H1 (cell line): ENCODE measurements around the gene MPRIP. TPM values are rescaled to one million over a fixed set of nuclear protein-coding genes. Genes with fewer than 3 reads are reported as not detected.

Experiments used
- ATF2 ChIP-seq: IDR thresholded peaks from 2 replicates; pipeline ENCODE4 v1.6.1; 2012; ENCODE audit warnings: low read length, inconsistent platforms
- CHD7 ChIP-seq: fragments of 300-600 bp; sonication (generic); IDR thresholded peaks from 2 replicates; pipeline ENCODE4 v1.7.1; 2012; ENCODE audit warnings: low read length, moderate library complexity, mild to moderate bottlenecking, inconsistent platforms; ENCODE audit not compliant: insufficient replicate concordance
- NRF1 ChIP-seq: IDR thresholded peaks from 2 replicates; pipeline ENCODE4 v1.6.1; 2011; ENCODE audit warnings: mild to moderate bottlenecking, low read depth, low read length, improper control_type of control experiment
- SRF ChIP-seq: IDR thresholded peaks from 2 replicates; pipeline ENCODE4 v1.6.1; 2011; ENCODE audit warnings: mild to moderate bottlenecking, low read depth, low read length, moderate library complexity
- USF2 ChIP-seq: IDR thresholded peaks from 2 replicates; pipeline ENCODE4 v1.6.1; 2011; ENCODE audit warnings: low read length, improper control_type of control experiment
- polyA plus RNA-seq, 7 experiments: library from polyadenylated mRNA; depleted of rRNA in 3 of 7; stranded (reverse) in 5 of 7; unstranded in 2 of 7; fragments of >200 nt in 5 of 7; fragments of 200-250 nt in 2 of 7; gene quantifications; 1 replicate in 5 of 7; 2 replicates in 1 of 7; 4 replicates in 1 of 7; pipeline versions ENCODE4 v1.2.1 to v1.2.3, GENCODE V29; 2011 to 2013; ENCODE audit warnings: missing spikeins in 2 of 7, mixed read lengths in 2 of 7
- total RNA-seq: library from RNA; stranded (reverse); fragmentation: NEBNext Ultra II Directional; extraction: Animal tissue kit (Norgen Biotek cat#: 25700); gene quantifications from 2 replicates; pipeline ENCODE4 v1.2.1, GENCODE V29; 2021

Gene MPRIP
- total and polyA plus RNA-seq, 2 of the 8 experiments (the other 6 are each of a cell fraction or from before 2014, with no cell fraction given): 48.6 to 146 TPM

- TF ChIP-seq USF2: no peak
- no peak for TF ChIP-seq CHD7
- no peak for TF ChIP-seq SRF
- no peak for TF ChIP-seq ATF2
- no peak for TF ChIP-seq NRF1
Measured at GRCh38 chr17:17200831-17201230, 158.6 kb downstream of the MPRIP start (continued).
